K562 (cell line): ENCODE results near the gene ENDOG. TPM values are rescaled to one million over a fixed set of nuclear protein-coding genes. Genes with fewer than 3 reads are reported as not detected.
A peak's percentile ranks its signal among the peaks of the same experiment; 100 is the strongest.

Source experiments
- ATAC-seq: fragments of 200-7000 bp; cut with Tn5 transposase; 3 replicates; pipeline ENCODE4 v1.9.1; 2020; ENCODE audit warnings: moderate library complexity
- BruUV-seq: library from RNA; stranded (reverse); fragments of 400-500 nt; replicated peaks from 2 replicates; lab custom pipeline; 2021; lab: Mats Ljungman, UMichigan
- CTCF ChIA-PET: fragments of 300-600 bp; formaldehyde crosslinking; extraction: SDS; loops from one replicate; lab custom pipeline; 2021; ENCODE audit warnings: low intra/inter-chr PET ratio; lab: Yijun Ruan, JAX
- POLR2A ChIA-PET: fragments of 300-600, 350-650 bp; sonication (Branson Sonifier 250); formaldehyde crosslinking; extraction: SDS; loops from one replicate; lab custom pipeline; 2021; ENCODE audit warnings: antibody characterized with exemption, inconsistent platforms; lab: Yijun Ruan, JAX
- DNase-seq, 4 experiments: peaks; one replicate each; pipeline versions ENCODE4 v3.0.0 to v3.0.0-alpha.2; 2011 to 2018; ENCODE audit warnings: low spot score in 3 of 4, mixed read lengths in 3 of 4; ENCODE audit errors: extremely low read depth in 1 of 4
- FAIRE-seq: peaks from 2 replicates; lab custom pipeline; 2011; peaks lifted over from hg19 to GRCh38; lab: Jason Lieb, UNC
- H2AFZ ChIP-seq: 2 replicates; pipeline ENCODE4 v1.6.0; 2011; ENCODE audit warnings: low read depth, low read length, control low read depth, inconsistent platforms
- H3K27ac ChIP-seq: fragments of 200-600 bp; 3 replicates; pipeline ENCODE4 v1.8.0; 2011; ENCODE audit warnings: low read depth, mild to moderate bottlenecking, control low read depth, inconsistent platforms, low read length, moderate library complexity, mixed read lengths; ENCODE audit errors: extremely low read depth
- H3K27me3 ChIP-seq, 2 experiments: fragments of 300-600 bp in 1 of 2; 2 replicates in 1 of 2; 3 replicates in 1 of 2; pipeline versions ENCODE4 v1.6.0 to v1.8.0; 2011; ENCODE audit warnings: inconsistent platforms in 2 of 2, low read length in 2 of 2, mild to moderate bottlenecking in 1 of 2, mixed read lengths in 1 of 2, moderate library complexity in 1 of 2; ENCODE audit not compliant: control insufficient read depth in 2 of 2, insufficient read depth in 2 of 2
- H3K36me3 ChIP-seq: fragments of 300-600 bp; 3 replicates; pipeline ENCODE4 v1.8.0; 2011; ENCODE audit warnings: mild to moderate bottlenecking, low read length, inconsistent platforms; ENCODE audit not compliant: control insufficient read depth, insufficient read depth
- H3K4me1 ChIP-seq, 2 experiments: fragments of 200-600 bp in 1 of 2; replicated peaks in 1 of 2; 2 replicates in 1 of 2; 3 replicates in 1 of 2; pipeline versions ENCODE4 v1.5.1 to v1.8.0; 2011; ENCODE audit warnings: inconsistent platforms in 2 of 2, low read length in 2 of 2, mild to moderate bottlenecking in 1 of 2, mixed read lengths in 1 of 2, moderate library complexity in 1 of 2; ENCODE audit not compliant: control insufficient read depth in 2 of 2, insufficient read depth in 2 of 2
- H3K4me2 ChIP-seq: 2 replicates; pipeline ENCODE4 v1.6.1; 2011; ENCODE audit warnings: low read length, control low read depth, inconsistent platforms, mixed read lengths; ENCODE audit not compliant: insufficient read depth
- H3K4me3 ChIP-seq: fragments of 200-600 bp; sonication (generic), shearing (Covaris generic); 2 replicates; pipeline ENCODE4 v1.5.1; 2016; ENCODE audit warnings: control low read depth, inconsistent platforms
- H3K79me2 ChIP-seq: fragments of 200-600 bp; 3 replicates; pipeline ENCODE4 v1.8.0; 2011; ENCODE audit warnings: low read length, inconsistent platforms; ENCODE audit not compliant: control insufficient read depth, insufficient read depth
- H3K9ac ChIP-seq, 2 experiments: 2 replicates each; pipeline versions ENCODE4 v1.6.0 to v1.6.1; 2011; ENCODE audit warnings: low read depth in 2 of 2, low read length in 2 of 2, control low read depth in 1 of 2, inconsistent platforms in 1 of 2, mild to moderate bottlenecking in 1 of 2, mixed read lengths in 1 of 2; ENCODE audit not compliant: insufficient read depth in 1 of 2
- H3K9me1 ChIP-seq: one replicate; pipeline ENCODE4 v1.6.0; 2011; ENCODE audit warnings: inconsistent platforms, mild to moderate bottlenecking, low read length, moderate library complexity; ENCODE audit not compliant: control insufficient read depth, insufficient read depth
- H3K9me3 ChIP-seq: replicated peaks from 2 replicates; pipeline ENCODE4 v1.5.1; 2011; ENCODE audit warnings: low read depth, low read length, inconsistent platforms; ENCODE audit not compliant: control insufficient read depth, insufficient read depth
- H4K20me1 ChIP-seq: replicated peaks from 2 replicates; pipeline ENCODE4 v1.6.1; 2011; ENCODE audit warnings: low read length, inconsistent platforms, mixed read lengths; ENCODE audit not compliant: control insufficient read depth, insufficient read depth
- CEBPG ChIP-seq, 3 experiments: fragments of 200-800 bp in 1 of 3; sonication (Bioruptor generic) in 1 of 3; sonication (generic) in 1 of 3; formaldehyde crosslinking in 1 of 3; IDR thresholded peaks in 2 of 3; conservative IDR thresholded peaks in 1 of 3; 2 replicates each; pipeline versions ENCODE4 v1.6.1 to v1.8.0; 2016 to 2022; ENCODE audit warnings: missing compliant biosample characterization in 2 of 3, missing genetic modification characterization in 2 of 3, mild to moderate bottlenecking in 1 of 3, missing genetic modification reagents in 1 of 3
- CUX1 ChIP-seq: fragments of 200-800 bp; sonication (Bioruptor generic); IDR thresholded peaks from 2 replicates; pipeline ENCODE4 v1.6.1; 2016; ENCODE audit warnings: missing genetic modification characterization, missing compliant biosample characterization
- EP400 ChIP-seq: fragments of 450-650 bp; IDR thresholded peaks from 2 replicates; pipeline ENCODE4 v1.6.1; 2017; ENCODE audit warnings: antibody characterized with exemption, mild to moderate bottlenecking, moderate library complexity
- FOXK2 ChIP-seq, 2 experiments: fragments of 450-650 bp; IDR thresholded peaks in 1 of 2; conservative IDR thresholded peaks in 1 of 2; 2 replicates each; pipeline ENCODE4 v1.6.1; 2016; ENCODE audit warnings: low read depth in 2 of 2, mild to moderate bottlenecking in 1 of 2
- MAFG ChIP-seq: fragments of 450-650 bp; conservative IDR thresholded peaks from 2 replicates; pipeline ENCODE4 v1.6.1; 2016; ENCODE audit warnings: missing genetic modification characterization, missing compliant biosample characterization
- NFRKB ChIP-seq: fragments of 450-650 bp; IDR thresholded peaks from 2 replicates; pipeline ENCODE4 v1.6.1; 2016; ENCODE audit warnings: low read depth
- PML ChIP-seq: IDR thresholded peaks from 2 replicates; pipeline ENCODE4 v1.6.1; 2012; ENCODE audit warnings: low read length, inconsistent platforms
- POLR3G ChIP-seq: IDR thresholded peaks from 2 replicates; pipeline ENCODE4 v1.6.1; 2011; ENCODE audit not compliant: insufficient read length, insufficient replicate concordance; ENCODE audit errors: extremely low read depth
- SMARCA4 ChIP-seq: fragments of 450-650 bp; IDR thresholded peaks from 2 replicates; pipeline ENCODE4 v1.6.1; 2016
- TFAP4 ChIP-seq: sonication (generic); formaldehyde crosslinking; IDR thresholded peaks from 2 replicates; pipeline ENCODE4 v1.8.0; 2022; ENCODE audit warnings: missing genetic modification reagents, mild to moderate bottlenecking, moderate library complexity, borderline replicate concordance
- ZNF311 ChIP-seq: fragments of 250-450 bp; sonication (Bioruptor Pico); IDR thresholded peaks from 2 replicates; pipeline ENCODE4 v1.4.0; 2020; ENCODE audit warnings: mild to moderate bottlenecking, moderate library complexity
- ZNF511 ChIP-seq: sonication (generic); formaldehyde crosslinking; IDR thresholded peaks from 2 replicates; pipeline ENCODE4 v1.8.0; 2022; ENCODE audit warnings: mild to moderate bottlenecking, missing genetic modification reagents
- WGBS: fragments of 100-300 bp; shearing (Covaris generic); methylation state at CpG from one replicate; pipeline ENCODE4 v1.1.6; 2016; ENCODE audit warnings: low coverage, mixed read lengths; ENCODE audit not compliant: insufficient coverage; ENCODE audit errors: missing lambda C conversion rate; 5-methylcytosine and 5-hydroxymethylcytosine counted together
- in situ Hi-C: fragments of 300-500 bp; cut with MboI; formaldehyde crosslinking; loops from 4 replicates; pipeline ENCODE4 v1.15.0; 2018; ENCODE audit warnings: inconsistent platforms, mixed read lengths
- intact Hi-C: fragments of 100-400 bp; cut with micrococcal nuclease; formaldehyde crosslinking; loops from 2 replicates; pipeline ENCODE4 v1.14.2; 2022
- polyA plus RNA-seq, 8 experiments: library from polyadenylated mRNA; depleted of rRNA in 4 of 8; stranded (reverse) in 5 of 8; unstranded in 3 of 8; fragments of >200 nt; fragmentation: Nextera tagmentation in 2 of 8; fragmentation: Illumina TruSeq in 1 of 8; extraction: Ambion mirVana in 2 of 8; extraction: Trizol in 1 of 8; gene quantifications; 2 replicates each; pipeline versions ENCODE4 v1.2.1 to v1.2.3, GENCODE V29; 2011 to 2014; ENCODE audit warnings: inconsistent platforms in 1 of 8, missing spikeins in 1 of 8
- total RNA-seq, 7 experiments: library from RNA; depleted of rRNA in 6 of 7; stranded (reverse); fragments of >200 nt in 6 of 7; fragmentation: Illumina TruSeq in 2 of 7; extraction: Trizol in 2 of 7; gene quantifications; 2 replicates each; pipeline versions ENCODE4 v1.2.1 to v1.2.3, GENCODE V29; 2011 to 2021; ENCODE audit warnings: low replicate concordance in 1 of 7

The ENDOG gene
- total and polyA plus RNA-seq, 9 of the 15 experiments (the other 6 are each of a cell fraction or from before 2014, with no cell fraction given), result 1.2 to 91.0 (median 25.5) TPM

GRCh38 chr9:128781187-128782070, 36.9 kb upstream of the ENDOG start:
- no TSS peak for BruUV-seq
- Histone ChIP-seq H3K4me1 (peaks cover 11 to 14% of the 10 kb centered on the region in 2 experiments; a peak in 3 of 5 replicates), H3K79me2 (no peaks in the 10 kb centered on the region), H2AFZ (peak overlapping the region; percentile 38; the same call in 1 of the 2 replicates), H3K9ac (peak overlapping the region in 1 of 2 experiments; percentile 31; a peak in 1 of 4 replicates), H3K9me3 (peaks cover 7% of the 10 kb centered on the region), H3K27ac (peak overlapping the region; percentile 70), H3K27me3 (no peaks in the 10 kb centered on the region), H3K4me2 (no peak overlapping the region), H3K36me3 (no peaks in the 10 kb centered on the region), H3K9me1 (no peaks in the 10 kb centered on the region), H4K20me1 (no peaks in the 10 kb centered on the region), H3K4me3 (no peak overlapping the region)
- intact Hi-C loops, result no loop called here
- CTCF ChIA-PET, result interaction anchor here (0.7 kb wide), 1 partner anchor 79 kb away, joined by 3 read pairs; no protein-coding TSS in a partner anchor
- DNase-seq (no peak), ATAC-seq (peak; percentile 49), FAIRE-seq (no peak)
- POLR2A ChIA-PET, result interaction anchor here (0.7 to 1.6 kb wide), 4 partner anchors 8 to 1842 kb away, joined by 3 to 8 read pairs (median 3); no protein-coding TSS in a partner anchor
- WGBS, result 59% methylated on average over 7 of the region's 7 CpGs
- in situ Hi-C loops, result no loop called here
- TF ChIP-seq CEBPG (CRISPR knock-in tag; IDR thresholded peaks at IDR 0.05), result peak; percentile 60; the same call in 1 of the 2 replicates
- TF ChIP-seq CEBPG (tag; conservative IDR thresholded peaks at IDR 0.05 in 1 of 2, IDR thresholded peaks at IDR 0.05 in 1 of 2), result 0 out of 4 replicates have a peak, but pooled peaks of 1 of the 2 experiments have one; percentile 27
- TF ChIP-seq NFRKB, result 0 out of 2 replicates have a peak, but pooled peaks have one; percentile 49
- TF ChIP-seq CUX1 (CRISPR knock-in tag), result no peak
- peak; percentile 49; the same call in 1 of the 2 replicates for TF ChIP-seq MAFG (tag)
- TF ChIP-seq ZNF511 (CRISPR knock-in tag), result no peak
- peak; percentile 34; the same call in 1 of the 2 replicates for TF ChIP-seq TFAP4
- TF ChIP-seq SMARCA4, result no peak
- no peak for TF ChIP-seq PML
- TF ChIP-seq FOXK2 (conservative IDR thresholded peaks at IDR 0.05 in 1 of 2, IDR thresholded peaks at IDR 0.05 in 1 of 2; ENCODE audit: low read depth in 2 of 2), result no peak
- no peak for TF ChIP-seq ZNF311 (CRISPR knock-in tag)
- no peak for TF ChIP-seq POLR3G
- 0 out of 2 replicates have a peak, but pooled peaks have one; percentile 21 for TF ChIP-seq EP400
